HG03354 (cell line): ENCODE data around the gene CACUL1.
"Not testable (repeated sequence)": the region's sequence is repeated elsewhere in the genome, so short reads cannot be mapped to it uniquely, and the experiment has no call there.

Source experiments
- ATAC-seq: cut with Tn5 transposase; IDR thresholded peaks from one replicate; pipeline ENCODE4 v1.9.1; 2021; ENCODE audit warnings: mild to moderate bottlenecking; ENCODE audit not compliant: unreplicated experiment, poor library complexity, severe bottlenecking

The CACUL1 gene

GRCh38 chr10:118662228-118663035 lies 92.3 kb downstream of the CACUL1 start:
- no peak for ATAC-seq

- no peak for ATAC-seq
These were observed 96.0 kb downstream of the CACUL1 start for GRCh38 chr10:118658762-118659161.

GRCh38 chr10:118658168-118658567 lies 96.6 kb downstream of the CACUL1 start:
- ATAC-seq, result not testable (repeated sequence)

- ATAC-seq, result not testable (repeated sequence)
These were observed 109.5 kb downstream of the CACUL1 start for GRCh38 chr10:118645294-118645693.

- ATAC-seq, result no peak
These were observed 112.5 kb downstream of the CACUL1 start for GRCh38 chr10:118642228-118642627.

GRCh38 chr10:118638680-118639079 lies 116.1 kb downstream of the CACUL1 start:
- no peak for ATAC-seq

- no peak for ATAC-seq
These were observed 118.9 kb downstream of the CACUL1 start for GRCh38 chr10:118635674-118636402.

- ATAC-seq, result no peak
These were observed 121.0 kb downstream of the CACUL1 start for GRCh38 chr10:118633786-118634185.

- ATAC-seq, result no peak
These were observed 125.6 kb downstream of the CACUL1 start for GRCh38 chr10:118629211-118629610.

- ATAC-seq, result no peak
These were observed 126.4 kb downstream of the CACUL1 start for GRCh38 chr10:118628397-118628796.

- ATAC-seq, result no peak
These were observed 127.8 kb downstream of the CACUL1 start for GRCh38 chr10:118626953-118627352.
